DOHH2 (cell line): ENCODE results near the gene LRRC70.

Experiments
- EZH2phosphoT487 ChIP-seq: fragments of 200-600 bp; sonication (generic); IDR thresholded peaks from 2 replicates; pipeline ENCODE4 v1.6.1; 2017; ENCODE audit warnings: borderline replicate concordance, mild to moderate bottlenecking, antibody characterized with exemption, low read length, moderate library complexity, mixed read lengths
- TF ChIP-seq, protein P1 (sequence below): fragments of 200-600 bp; sonication (generic); IDR thresholded peaks from one replicate; pipeline ENCODE4 v1.5.1; 2014; ENCODE audit warnings: antibody characterized with exemption, mild to moderate bottlenecking, low read depth, low read length; ENCODE audit not compliant: poor library complexity, severe bottlenecking

GRCh38 chr5:62533597-62533996 lies 45.0 kb upstream of the LRRC70 start:
- TF ChIP-seq, protein P1, sequence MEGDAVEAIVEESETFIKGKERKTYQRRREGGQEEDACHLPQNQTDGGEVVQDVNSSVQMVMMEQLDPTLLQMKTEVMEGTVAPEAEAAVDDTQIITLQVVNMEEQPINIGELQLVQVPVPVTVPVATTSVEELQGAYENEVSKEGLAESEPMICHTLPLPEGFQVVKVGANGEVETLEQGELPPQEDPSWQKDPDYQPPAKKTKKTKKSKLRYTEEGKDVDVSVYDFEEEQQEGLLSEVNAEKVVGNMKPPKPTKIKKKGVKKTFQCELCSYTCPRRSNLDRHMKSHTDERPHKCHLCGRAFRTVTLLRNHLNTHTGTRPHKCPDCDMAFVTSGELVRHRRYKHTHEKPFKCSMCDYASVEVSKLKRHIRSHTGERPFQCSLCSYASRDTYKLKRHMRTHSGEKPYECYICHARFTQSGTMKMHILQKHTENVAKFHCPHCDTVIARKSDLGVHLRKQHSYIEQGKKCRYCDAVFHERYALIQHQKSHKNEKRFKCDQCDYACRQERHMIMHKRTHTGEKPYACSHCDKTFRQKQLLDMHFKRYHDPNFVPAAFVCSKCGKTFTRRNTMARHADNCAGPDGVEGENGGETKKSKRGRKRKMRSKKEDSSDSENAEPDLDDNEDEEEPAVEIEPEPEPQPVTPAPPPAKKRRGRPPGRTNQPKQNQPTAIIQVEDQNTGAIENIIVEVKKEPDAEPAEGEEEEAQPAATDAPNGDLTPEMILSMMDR: no peak
- no peak for TF ChIP-seq EZH2phosphoT487
